Umbilical cord (tissue), 2 donors: ENCODE measurements around the gene C10orf88. TPM values are rescaled to one million over a fixed set of nuclear protein-coding genes. Genes with fewer than 3 reads are reported as not detected.
"Not testable (repeated sequence)": the region's sequence is repeated elsewhere in the genome, so short reads cannot be mapped to it uniquely, and the experiment has no call there.

Experiments used
- DNase-seq: peaks from one replicate; pipeline ENCODE4 v3.0.0-alpha.2; 2015; ENCODE audit warnings: low spot score
- total RNA-seq: library from RNA; depleted of rRNA; stranded (reverse); fragments of >200 nt; gene quantifications from one replicate; pipeline ENCODE4 v1.2.3, GENCODE V29; 2014; ENCODE audit warnings: low replicate concordance; ENCODE audit not compliant: insufficient read depth

Gene C10orf88
- total RNA-seq, 1 donor from 2014 or later = 33.5 TPM

DNA sequence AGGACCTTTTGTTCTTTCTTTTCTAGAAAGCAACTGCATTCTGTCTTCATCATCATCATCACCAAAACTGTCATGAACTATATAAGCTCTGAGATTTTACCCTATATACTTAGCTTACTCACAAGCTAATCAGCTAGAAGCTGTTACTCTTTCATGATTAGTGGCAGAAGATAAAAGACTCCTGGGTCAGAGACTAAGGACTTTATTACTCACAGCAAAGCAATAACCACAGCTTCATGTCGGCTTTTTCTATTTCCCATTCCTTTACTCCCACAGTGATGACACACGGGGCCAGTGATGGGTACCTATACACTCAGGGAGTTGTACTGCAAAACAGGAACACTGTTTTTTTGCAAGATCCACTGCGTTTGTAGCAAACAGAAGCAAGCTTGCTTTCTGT, 8.4 kb upstream of the C10orf88 start:
- no peak for DNase-seq

DNA sequence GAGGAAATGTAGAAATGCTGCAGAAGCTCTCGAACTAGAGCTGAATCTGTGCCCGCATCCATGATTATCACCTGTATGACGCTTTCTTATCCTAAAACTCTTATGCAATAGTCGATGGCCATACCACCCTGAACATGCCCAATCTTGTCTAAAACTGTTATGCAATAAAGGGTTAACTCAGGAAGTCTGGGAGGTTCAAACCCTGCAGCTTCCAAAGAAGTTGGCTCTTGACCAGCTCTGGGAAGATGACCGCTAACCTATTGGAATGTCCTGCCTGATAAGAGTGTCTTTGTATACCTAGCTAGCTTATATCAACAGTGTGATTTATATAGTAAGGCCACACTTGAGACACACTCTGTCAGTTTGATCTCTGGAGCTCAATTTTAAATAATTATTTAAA, 3.4 kb upstream of the C10orf88 start:
- no peak for DNase-seq

DNA sequence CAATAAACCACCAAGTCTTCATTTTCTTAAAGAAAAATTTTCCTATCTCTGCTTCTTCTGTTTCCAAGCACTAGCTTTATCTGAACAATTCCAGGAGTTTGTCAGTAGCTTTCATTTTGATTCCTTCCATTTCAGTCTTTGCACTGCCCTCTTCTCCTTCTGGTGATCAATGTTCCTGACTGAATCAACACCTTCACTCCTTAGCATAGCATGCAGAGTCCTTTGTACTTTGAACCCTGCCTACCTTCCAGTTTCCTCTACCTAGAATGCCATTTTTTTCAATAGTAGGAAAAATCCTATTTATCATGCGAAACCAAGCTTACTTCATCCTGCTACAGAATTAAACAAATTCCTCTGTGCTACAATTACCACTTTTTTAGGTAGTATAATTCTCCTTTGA, 1.9 kb upstream of the C10orf88 start:
- no peak for DNase-seq

DNA sequence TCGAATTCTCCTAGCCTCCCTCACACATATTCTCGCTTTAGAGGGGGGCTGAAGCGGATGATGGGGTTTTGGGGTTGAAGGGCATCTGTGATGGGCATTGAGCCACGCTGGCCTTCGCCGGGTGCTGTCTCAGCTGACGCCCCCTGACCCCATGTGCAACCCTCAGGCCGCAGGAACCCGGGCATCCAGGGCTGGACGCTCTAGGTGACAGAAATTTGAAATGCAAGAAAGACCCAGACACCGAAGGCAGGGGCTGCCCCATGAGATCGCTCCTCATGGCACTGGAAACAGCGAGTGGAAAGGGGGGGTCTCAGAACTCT, 664 bp upstream of the C10orf88 start:
- no peak for DNase-seq

DNA sequence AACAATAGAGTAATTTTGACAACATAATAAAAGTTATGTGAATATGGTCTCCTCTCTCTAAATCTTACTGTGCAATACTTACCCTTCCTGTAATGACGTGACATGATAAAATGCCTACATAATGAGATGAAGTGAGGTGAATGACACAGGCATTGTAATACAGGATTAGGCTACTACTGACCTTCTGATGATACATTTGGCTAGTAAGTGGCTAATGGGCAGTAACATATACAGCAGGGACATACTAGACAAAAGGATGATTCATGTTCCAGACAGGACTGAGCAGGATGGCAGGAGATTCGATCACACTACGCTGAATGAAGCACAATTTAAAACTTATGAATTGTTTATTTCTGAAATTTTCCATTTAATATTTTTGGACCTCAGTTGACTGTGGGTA, 4.7 kb downstream of the C10orf88 start:
- DNase-seq = no peak

DNA sequence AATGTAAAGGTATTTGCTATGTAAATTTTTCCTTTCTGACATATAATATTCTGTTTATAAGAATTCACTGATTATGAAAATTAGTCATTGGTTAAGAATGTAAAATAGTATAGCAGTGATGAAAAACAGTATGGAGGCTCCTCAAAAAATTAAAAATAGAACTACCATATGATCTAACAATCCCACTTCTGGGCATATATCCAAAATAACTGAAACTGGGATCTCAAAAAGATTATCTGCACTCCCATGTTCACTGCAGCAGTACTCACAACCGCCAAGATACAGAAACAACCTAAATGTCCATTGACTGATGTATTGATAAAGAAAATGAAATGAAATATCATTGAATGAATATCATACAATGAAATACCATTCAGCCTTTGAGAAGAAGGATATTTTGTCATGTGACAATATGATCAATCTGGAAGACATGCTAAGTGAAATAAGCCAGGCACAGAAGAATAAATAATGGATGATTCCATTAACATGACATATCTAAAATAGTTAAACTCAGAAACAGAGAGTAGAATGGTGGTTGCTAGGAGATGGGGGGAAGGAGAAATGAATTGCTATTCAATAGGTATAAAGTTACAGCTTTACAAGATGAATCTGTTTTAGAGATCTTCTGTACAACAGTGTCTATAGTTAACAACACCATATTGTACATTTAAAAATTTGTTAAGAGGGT, 14.0 kb downstream of the C10orf88 start:
- DNase-seq = peak; percentile 90

DNA sequence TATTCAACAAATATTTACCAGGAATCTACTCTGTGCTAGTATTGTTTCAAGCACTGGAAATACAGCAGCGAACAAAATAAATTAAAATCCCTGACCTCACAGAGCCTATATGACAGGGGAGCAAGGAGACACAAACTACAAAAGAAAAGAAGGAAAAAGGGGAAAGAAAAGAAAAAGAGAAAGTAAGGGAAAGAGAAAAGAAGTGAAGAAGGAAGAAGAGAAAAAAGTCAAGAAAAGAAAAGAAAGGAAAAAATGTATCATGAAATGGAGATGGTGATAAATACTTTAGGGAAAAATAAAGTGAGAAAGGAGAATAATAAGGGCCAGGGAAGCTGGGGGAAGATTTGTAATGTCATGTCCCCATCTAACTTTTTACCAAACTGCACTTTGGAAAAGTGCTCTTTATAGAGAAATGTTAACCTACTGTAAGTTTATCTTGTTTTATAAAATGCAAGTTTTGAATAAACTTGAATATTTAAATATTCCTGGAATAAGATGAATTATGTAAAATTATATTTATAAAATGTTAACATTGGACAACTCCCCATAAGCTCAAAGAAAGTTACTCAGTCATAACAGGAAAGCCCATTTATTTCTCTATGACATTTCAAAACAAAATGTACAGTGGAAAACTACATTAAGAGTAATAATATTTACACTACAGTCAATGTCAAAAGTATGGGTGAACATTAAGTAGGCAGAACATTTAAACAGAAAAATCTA, 14.7 kb downstream of the C10orf88 start:
- no peak for DNase-seq

DNA sequence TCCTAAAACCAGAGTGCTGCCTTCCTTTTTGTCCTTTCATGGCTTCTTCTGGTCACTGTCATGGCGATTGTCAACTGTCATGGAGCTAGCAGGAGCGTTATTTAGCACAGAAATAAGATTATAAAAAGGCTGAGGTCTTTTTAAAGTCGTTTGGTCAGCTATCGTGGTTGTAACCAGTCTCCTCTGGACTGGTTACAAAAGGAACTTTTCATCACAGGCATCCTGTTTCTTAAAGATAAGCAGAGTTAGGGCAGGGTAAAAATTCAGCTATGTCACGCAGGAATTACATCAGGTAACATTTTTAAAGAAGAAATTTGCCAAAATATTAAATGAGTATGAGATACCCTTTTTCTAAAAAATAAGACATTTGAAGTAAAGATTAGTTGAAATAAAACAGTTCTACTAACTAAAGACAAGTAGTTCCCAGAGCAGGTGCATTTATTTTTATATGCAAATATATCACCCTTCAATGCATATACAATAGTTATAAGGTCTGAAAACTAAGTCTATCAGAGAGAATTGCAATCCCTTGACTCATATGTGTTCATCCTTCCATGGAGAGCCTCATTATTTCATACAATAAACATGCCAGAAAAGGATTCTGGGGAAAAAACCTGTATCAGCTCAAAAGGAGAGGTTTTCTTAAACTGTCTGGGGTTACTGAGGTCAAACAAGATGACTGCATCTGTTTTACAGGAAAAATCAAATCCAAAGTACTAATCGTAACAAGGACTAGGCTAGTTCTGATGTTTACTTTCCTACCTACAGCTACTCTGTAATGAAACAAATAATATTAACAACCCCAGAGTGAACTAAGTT, 22.7 kb downstream of the C10orf88 start:
- DNase-seq = peak; percentile 4

DNA sequence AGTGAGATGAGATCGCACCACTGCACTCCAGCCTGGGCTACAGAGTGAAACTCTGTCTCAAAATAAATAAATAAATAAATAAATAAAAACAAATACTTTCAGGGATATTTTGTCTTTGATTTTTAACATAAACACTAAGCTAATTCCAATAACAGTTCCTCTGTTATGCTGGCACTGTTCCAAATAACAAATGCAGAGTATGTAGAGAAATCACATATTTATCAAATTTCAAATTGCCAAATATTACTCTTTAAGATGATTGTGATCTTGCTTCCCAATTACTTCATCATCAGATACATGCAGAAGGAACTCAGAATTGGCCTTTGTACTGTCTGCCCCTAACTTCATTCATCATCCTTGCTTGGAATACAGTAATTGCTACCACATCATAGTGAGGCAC, 23.9 kb downstream of the C10orf88 start:
- DNase-seq = no peak

DNA sequence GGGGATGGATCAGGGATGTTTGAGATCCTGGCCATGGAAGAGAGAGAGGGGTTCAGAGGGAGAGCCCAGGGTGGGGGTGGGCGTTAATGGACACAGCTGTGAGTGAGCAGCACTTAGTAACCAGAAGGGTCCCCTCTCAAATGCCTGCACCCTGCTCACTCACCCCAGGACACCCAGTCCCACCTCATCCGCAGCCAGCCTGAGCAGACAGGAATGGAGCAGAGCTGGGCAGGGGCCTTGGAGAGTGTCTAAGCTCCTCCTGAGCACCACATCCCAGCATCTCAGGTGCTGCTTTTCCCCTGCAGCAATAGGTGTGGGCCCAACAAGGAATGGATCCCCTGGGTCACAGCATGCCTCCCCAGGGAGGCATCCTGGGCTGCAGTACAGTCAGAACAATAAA, 38.3 kb downstream of the C10orf88 start:
- DNase-seq = no peak

DNA sequence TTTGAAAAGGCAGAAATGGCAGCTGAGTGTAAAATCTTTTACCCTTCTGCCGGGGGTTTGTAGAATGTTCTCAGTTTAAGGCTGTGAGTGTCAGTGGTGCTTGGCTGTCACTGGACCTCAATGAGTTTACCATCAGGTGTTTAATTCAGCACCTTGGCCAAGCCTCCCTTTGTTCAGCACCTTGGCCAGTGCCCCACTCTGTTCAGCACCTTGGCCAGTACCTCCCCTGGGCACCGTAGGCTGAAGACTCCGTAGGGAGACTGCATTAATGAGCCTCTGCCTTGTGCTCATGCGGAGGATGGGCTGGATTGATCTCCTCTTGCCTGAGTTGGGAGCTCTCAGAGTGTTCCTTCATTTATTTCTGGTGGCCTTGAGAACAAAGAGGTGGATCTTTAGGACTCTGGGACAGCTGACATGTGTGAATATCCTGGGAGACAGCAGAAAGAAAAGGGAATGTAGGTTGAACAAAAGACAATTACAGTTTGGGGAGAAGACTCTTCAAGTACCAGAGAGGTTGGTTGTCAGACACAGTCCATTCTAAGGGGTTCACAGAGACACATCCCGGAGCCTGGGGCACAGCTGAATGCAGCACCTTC, 42.0 kb downstream of the C10orf88 start:
- DNase-seq = peak; percentile 48

DNA sequence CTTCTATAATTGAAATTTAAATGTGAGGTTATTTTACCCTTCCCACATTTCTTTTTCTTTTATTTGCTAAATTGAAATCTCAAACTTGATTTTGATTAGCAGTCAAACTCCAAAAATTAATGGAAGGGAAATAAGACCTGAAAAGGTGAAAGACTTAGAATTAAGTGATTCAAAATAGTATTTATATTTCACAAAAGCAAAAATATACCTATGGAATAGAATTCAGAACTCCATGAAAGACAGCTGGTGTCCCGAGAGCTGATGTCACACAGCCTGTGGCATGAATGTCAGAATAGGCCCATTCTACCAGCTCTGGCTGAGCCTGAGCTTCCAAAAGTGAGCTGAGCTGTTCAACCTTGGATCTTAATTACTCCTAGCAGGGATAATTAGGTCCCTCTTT, 43.7 kb downstream of the C10orf88 start, which contains the start of gene FAM24A:
Gene FAM24A, plus strand, starts transcription at position 301 of the 400 bp plus-strand sequence. CDS start 1,025 bp downstream, outside the sequence.
- no peak for DNase-seq

DNA sequence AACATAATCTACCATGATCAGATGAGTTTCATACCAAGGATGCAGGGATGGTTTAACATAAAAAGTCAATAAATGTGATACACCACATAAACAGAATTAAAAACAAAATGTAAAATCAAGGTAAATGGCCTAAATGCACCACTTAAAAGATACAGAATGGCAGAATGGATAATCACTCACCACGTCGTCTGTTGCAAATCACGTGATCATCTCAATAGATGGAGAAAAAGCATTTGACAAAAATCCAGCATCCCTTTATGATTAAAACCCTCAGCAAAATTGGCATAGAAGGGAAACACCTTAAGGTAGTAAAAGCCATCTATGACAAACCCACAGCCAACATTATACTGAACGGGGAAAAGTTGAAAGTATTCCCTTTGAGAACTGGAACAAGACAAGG, 50.2 kb downstream of the C10orf88 start:
- not testable (repeated sequence) for DNase-seq

DNA sequence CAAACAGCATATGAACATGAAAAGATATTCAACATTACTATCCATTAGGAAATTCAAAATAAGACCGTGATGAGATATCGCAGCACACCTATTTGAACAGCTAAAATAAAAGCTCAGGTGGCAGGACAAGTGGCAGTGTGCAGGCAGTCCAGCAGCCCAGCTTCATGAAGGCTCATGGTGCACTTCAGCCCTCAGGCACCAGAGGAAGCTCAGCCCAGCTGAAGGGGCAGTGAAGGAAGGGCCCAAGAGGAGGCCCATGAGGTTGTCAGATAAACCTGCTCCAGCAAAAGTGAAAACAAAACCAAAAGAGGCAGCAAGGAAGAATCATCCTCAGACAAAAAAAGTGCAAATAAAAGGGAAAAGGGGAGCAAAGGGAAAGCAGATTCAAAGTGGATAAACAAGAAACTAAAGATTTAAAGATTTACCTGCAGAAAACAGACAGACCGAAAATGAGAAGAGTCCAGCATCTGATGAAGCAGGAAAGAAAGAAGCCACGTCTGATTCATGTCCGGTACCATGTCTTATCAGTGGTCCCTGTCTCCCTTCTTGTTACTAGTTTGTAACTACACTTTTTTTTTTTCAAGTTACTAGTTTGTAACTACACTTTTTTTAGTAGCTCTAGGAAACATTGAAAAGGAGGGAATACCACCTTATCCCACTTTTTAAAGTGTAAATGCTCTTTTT, 59.6 kb downstream of the C10orf88 start:
- DNase-seq = no peak

DNA sequence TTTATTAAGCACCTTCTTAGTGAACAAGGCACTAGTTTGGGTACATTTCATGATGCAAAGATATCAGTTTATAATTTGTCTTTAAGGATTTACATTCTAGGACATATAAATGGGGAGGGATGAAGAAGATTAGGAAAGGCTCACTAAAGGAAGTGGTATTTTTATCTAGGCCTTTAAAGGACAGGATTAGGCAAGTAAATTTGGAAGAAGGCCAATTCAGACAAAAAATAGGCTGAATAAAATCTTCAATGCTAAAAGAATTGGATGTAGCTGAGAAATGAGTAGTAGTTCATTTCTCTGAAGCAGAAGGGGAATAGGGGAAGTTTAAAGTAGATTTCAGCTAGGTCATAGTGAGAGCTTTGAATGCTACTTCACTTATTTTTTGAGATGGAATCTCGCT, 69.9 kb downstream of the C10orf88 start:
- no peak for DNase-seq

DNA sequence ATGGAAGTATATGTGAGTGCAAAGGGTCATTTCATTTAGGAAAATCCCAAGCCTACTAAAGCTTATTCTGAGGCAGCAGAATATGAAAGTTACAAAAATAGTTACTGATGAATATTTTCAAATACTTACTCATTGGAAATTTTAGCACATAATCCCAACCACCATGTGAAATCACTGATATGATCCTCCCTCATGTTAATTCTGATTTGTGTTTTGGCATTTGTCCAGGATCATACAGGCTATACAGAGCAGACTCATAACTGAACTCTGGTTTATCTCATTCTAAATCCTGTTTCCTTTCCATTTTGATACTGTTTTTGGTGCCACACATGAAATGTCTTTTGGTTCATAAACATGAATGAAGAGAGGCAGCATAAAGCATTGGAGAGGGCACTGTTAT, 71.3 kb downstream of the C10orf88 start:
- DNase-seq = peak; percentile 3

Other genes starting within 250 kb of the C10orf88 start
- gene CUZD1, start 108.4 kb downstream of the C10orf88 start, total RNA-seq = not detected
- not detected for gene FAM24B, start 74.6 kb downstream of the C10orf88 start, total RNA-seq
- not detected for gene FAM24A, start 43.6 kb downstream of the C10orf88 start, total RNA-seq
- 2.9 TPM for gene PSTK, start 26.2 kb upstream of the C10orf88 start, total RNA-seq
- gene IKZF5, start 54.6 kb upstream of the C10orf88 start, total RNA-seq = 5.3 TPM
- 10.6 TPM for gene ACADSB, start 54.8 kb upstream of the C10orf88 start, total RNA-seq
- 2.6 TPM for gene HMX3, start 181.7 kb upstream of the C10orf88 start, total RNA-seq
- gene HMX2, start 193.9 kb upstream of the C10orf88 start, total RNA-seq = not detected
- 25.0 TPM for gene BUB3, start 200.2 kb upstream of the C10orf88 start, total RNA-seq